NB4 (cell line): ENCODE results near the gene PDE8A.

ENCODE experiments used
- DNase-seq: peaks from one replicate; pipeline ENCODE4 v3.0.0; 2010; ENCODE audit warnings: low read depth
- H3K4me3 ChIP-seq: one replicate; pipeline ENCODE4 v1.5.1; 2011; ENCODE audit warnings: mild to moderate bottlenecking, low read depth, low read length, moderate library complexity
- MYC ChIP-seq: IDR thresholded peaks from 2 replicates; pipeline ENCODE4 v1.6.1; 2011; ENCODE audit warnings: low read depth, low read length
- POLR2A ChIP-seq: IDR thresholded peaks from 2 replicates; pipeline ENCODE4 v1.6.1; 2011; ENCODE audit warnings: mild to moderate bottlenecking; ENCODE audit not compliant: insufficient read length; ENCODE audit errors: extremely low read depth
- TF ChIP-seq, protein P1 (sequence below): IDR thresholded peaks from 2 replicates; pipeline ENCODE4 v1.6.1; 2011; ENCODE audit warnings: low read depth, low read length
- TF ChIP-seq, protein P2 (sequence below): IDR thresholded peaks from one replicate; pipeline ENCODE4 v1.5.1; 2012; ENCODE audit warnings: low read depth, low read length

PDE8A gene

GRCh38 chr15:84962955-84963354 lies 18.7 kb upstream of the PDE8A start:
- no peak overlapping the region for H3K4me3 ChIP-seq
- DNase-seq = no peak
- no peak for TF ChIP-seq POLR2A
- TF ChIP-seq, protein P1, sequence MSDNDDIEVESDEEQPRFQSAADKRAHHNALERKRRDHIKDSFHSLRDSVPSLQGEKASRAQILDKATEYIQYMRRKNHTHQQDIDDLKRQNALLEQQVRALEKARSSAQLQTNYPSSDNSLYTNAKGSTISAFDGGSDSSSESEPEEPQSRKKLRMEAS = no peak
- TF ChIP-seq MYC = no peak
- TF ChIP-seq, protein P2, sequence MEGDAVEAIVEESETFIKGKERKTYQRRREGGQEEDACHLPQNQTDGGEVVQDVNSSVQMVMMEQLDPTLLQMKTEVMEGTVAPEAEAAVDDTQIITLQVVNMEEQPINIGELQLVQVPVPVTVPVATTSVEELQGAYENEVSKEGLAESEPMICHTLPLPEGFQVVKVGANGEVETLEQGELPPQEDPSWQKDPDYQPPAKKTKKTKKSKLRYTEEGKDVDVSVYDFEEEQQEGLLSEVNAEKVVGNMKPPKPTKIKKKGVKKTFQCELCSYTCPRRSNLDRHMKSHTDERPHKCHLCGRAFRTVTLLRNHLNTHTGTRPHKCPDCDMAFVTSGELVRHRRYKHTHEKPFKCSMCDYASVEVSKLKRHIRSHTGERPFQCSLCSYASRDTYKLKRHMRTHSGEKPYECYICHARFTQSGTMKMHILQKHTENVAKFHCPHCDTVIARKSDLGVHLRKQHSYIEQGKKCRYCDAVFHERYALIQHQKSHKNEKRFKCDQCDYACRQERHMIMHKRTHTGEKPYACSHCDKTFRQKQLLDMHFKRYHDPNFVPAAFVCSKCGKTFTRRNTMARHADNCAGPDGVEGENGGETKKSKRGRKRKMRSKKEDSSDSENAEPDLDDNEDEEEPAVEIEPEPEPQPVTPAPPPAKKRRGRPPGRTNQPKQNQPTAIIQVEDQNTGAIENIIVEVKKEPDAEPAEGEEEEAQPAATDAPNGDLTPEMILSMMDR = no peak

DNA sequence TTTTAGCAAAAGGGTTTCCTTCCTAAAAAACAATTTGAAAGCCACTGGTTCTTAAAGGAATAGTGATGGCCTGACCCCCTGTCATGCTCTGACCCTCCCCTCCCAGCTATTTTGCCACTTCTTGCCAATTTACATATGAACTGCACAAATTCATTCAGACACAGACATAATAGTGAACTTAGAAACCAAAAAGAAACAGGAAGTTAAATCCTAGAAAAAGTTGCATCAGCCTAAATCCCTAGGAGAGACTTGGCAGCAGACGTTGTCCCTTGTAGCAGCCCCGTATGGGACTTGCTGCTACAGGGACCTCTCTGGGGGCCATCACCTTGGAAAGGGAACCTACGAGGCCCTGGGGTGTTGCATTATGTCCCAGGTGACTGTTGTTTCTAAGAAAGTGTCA lies 14.3 kb upstream of the PDE8A start:
- no peak for DNase-seq
- H3K4me3 ChIP-seq = no peak overlapping the region
- TF ChIP-seq POLR2A (no peak), MYC (no peak)
- TF ChIP-seq, protein P2 = no peak

GRCh38 chr15:84968301-84968700 lies 13.4 kb upstream of the PDE8A start:
- DNase-seq = no peak
- TF ChIP-seq MYC (no peak), POLR2A (no peak)
- TF ChIP-seq, protein P2 = no peak
- TF ChIP-seq, protein P1 = no peak
- no peak overlapping the region for H3K4me3 ChIP-seq

DNA sequence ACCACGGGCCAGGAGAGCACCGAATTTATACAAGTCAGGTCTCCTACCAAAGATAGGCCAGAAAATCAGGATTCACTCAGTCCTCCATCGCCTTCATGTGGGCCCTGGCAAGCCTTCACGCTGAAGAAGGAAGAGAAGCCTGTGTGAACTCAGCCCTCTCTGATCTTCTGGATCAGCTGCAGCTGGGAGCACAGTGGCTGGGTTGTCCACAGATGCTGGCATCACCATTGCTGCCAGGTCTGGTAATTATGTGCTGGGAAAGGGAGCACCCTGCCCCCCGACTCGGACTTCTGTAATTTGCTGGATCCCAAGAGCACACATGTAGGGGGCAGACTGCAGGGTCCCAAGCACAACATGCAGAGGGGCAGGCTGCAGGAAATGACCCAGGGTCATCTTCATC lies 12.4 kb upstream of the PDE8A start:
- TF ChIP-seq, protein P1 = no peak
- TF ChIP-seq, protein P2 = no peak
- TF ChIP-seq POLR2A (no peak), MYC (no peak)

GRCh38 chr15:84970843-84971242 lies 10.8 kb upstream of the PDE8A start:
- TF ChIP-seq, protein P2 = no peak
- TF ChIP-seq, protein P1 = no peak
- no peak for TF ChIP-seq POLR2A
- no peak for TF ChIP-seq MYC
- no peak overlapping the region for H3K4me3 ChIP-seq
- no peak for DNase-seq

More for the DNA sequence above, 12.4 kb upstream of the PDE8A start:
- no peak for DNase-seq
- no peak overlapping the region for H3K4me3 ChIP-seq
